NT2/D1 (cell line): ENCODE data around the gene RAB3B.

Experiments used
- DNase-seq: peaks from one replicate; pipeline ENCODE4 v3.0.0-alpha.2; 2011; ENCODE audit warnings: low read depth, low spot score
- H3K27me3 ChIP-seq: 2 replicates; pipeline ENCODE4 v1.6.0; 2011; ENCODE audit warnings: mild to moderate bottlenecking; ENCODE audit not compliant: insufficient read length, insufficient read depth
- H3K36me3 ChIP-seq: 2 replicates; pipeline ENCODE4 v1.6.1; 2011; ENCODE audit warnings: mild to moderate bottlenecking, low read length, mixed read lengths; ENCODE audit not compliant: insufficient read depth, insufficient read length
- H3K4me1 ChIP-seq: 2 replicates; pipeline ENCODE4 v1.5.1; 2011; ENCODE audit not compliant: insufficient read depth, insufficient read length
- H3K4me3 ChIP-seq: 2 replicates; pipeline ENCODE4 v1.5.1; 2011; ENCODE audit warnings: low read depth; ENCODE audit not compliant: insufficient read length
- H3K9ac ChIP-seq: 2 replicates; pipeline ENCODE4 v1.6.0; 2011; ENCODE audit warnings: low read depth; ENCODE audit not compliant: insufficient read length
- H3K9me3 ChIP-seq: 2 replicates; pipeline ENCODE4 v1.5.1; 2011; ENCODE audit warnings: mild to moderate bottlenecking, low read length; ENCODE audit not compliant: insufficient read depth
- SUZ12 ChIP-seq: IDR thresholded peaks from 2 replicates; pipeline ENCODE4 v1.6.1; 2011; ENCODE audit not compliant: insufficient read length, insufficient read depth; ENCODE audit errors: extremely low read depth
- YY1 ChIP-seq: IDR thresholded peaks from 2 replicates; pipeline ENCODE4 v1.6.1; 2011; ENCODE audit not compliant: insufficient read length, insufficient read depth
- ZNF274 ChIP-seq: IDR thresholded peaks from 2 replicates; pipeline ENCODE4 v1.6.1; 2011; ENCODE audit warnings: mild to moderate bottlenecking, low read depth, low read length

The RAB3B gene

DNA sequence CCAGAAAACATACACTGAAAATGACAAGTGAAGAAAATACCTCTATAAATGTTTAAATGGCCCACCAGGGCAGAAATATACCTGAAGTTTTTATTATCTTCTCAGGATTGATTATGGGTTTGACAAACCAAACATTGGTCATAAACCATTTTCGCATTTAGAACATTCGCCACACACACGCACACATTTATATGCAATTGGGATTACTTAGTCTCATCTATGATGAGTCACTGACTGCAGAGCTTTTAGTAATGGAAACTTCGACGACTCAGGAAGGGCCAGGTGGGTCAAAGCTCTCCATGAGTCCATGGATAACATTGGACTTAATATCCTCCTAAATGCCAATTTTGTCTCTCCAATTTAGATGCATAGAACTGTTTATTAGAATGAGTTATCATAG is 128.8 kb downstream of the RAB3B start:
- TF ChIP-seq SUZ12 (no peak), YY1 (no peak), ZNF274 (no peak)
- Histone ChIP-seq H3K9ac (no peak overlapping the region), H3K4me1 (peaks cover 2% of the 10 kb centered on the region), H3K27me3 (no peaks in the 10 kb centered on the region), H3K9me3 (no peaks in the 10 kb centered on the region), H3K36me3 (peaks cover 46% of the 10 kb centered on the region), H3K4me3 (no peak overlapping the region)
- no peak for DNase-seq

DNA sequence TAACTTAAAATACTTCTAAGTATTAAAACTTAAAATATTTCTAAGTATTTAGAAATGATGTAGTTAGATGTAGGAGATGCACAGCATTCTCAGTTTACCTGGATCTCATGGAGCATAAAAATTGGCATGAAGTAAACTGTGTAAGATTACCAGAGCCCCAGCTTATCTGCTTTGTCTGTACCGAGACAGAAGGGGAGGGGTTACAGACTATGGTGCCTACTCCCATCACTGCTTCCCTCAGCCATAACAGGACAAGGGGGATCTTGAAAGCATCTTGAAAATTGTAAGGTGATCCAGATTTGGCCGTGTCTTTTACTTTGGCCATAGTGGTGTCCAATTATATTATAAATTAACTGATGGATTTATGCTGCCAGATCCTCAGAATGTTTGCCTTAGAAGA is 130.8 kb downstream of the RAB3B start:
- Histone ChIP-seq H3K9me3 (no peaks in the 10 kb centered on the region), H3K9ac (no peak overlapping the region), H3K4me3 (no peak overlapping the region), H3K27me3 (no peaks in the 10 kb centered on the region), H3K4me1 (peaks cover 2% of the 10 kb centered on the region), H3K36me3 (peaks cover 56% of the 10 kb centered on the region)
- TF ChIP-seq ZNF274 (no peak), SUZ12 (no peak), YY1 (no peak)
- no peak for DNase-seq

DNA sequence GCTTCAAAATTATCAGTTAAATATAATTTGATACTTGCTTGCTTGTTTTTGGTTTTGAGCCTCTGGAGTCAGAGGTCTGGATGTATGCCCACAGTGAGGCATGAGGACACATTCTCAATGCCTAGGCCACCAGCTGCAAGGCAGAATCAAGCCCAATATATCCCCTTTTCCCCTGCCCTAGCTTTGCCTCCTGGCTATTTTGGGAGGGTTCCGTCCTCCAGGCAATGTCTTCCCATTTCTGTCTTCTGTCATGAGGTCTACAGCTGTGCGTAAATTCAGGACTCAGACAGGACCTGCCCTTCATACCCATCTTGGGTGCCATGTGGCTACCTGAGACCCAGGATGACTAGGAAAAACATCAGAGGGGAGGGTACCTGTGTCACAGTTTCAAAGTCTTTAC is 131.2 kb downstream of the RAB3B start:
- TF ChIP-seq SUZ12, result no peak
- TF ChIP-seq ZNF274, result no peak
- no peak for TF ChIP-seq YY1
- Histone ChIP-seq H3K4me1 (peaks cover 2% of the 10 kb centered on the region), H3K4me3 (no peak overlapping the region), H3K36me3 (peaks cover 57% of the 10 kb centered on the region), H3K9ac (no peak overlapping the region), H3K9me3 (no peaks in the 10 kb centered on the region), H3K27me3 (no peaks in the 10 kb centered on the region)
- DNase-seq, result no peak

DNA sequence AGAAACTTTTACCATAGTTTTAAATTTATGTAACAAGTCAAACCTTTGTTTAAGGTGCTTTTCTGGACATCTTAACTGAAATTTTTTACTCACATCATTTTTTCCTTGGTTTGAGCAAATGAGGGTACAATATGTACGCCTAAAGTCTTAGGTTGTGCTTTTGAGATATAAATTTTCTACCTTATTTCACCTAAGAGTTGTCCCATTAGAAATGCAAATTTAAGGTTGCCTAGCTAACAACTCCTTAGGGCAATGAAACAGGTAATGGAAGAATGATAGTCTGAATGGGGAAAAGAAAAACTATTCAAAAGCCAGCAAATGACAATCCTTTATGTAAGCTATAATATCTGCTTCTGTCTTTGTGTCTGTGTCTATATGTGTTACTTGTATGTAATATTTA is 131.6 kb downstream of the RAB3B start:
- Histone ChIP-seq H3K9ac (no peak overlapping the region), H3K4me3 (no peak overlapping the region), H3K4me1 (peaks cover 2% of the 10 kb centered on the region), H3K27me3 (no peaks in the 10 kb centered on the region), H3K9me3 (no peaks in the 10 kb centered on the region), H3K36me3 (peaks cover 62% of the 10 kb centered on the region)
- no peak for TF ChIP-seq SUZ12
- no peak for TF ChIP-seq YY1
- no peak for TF ChIP-seq ZNF274
- DNase-seq, result no peak
